Measurements from ENCODE around the gene PRKCE. TPM values are rescaled to one million over a fixed set of nuclear protein-coding genes. Genes with fewer than 3 reads are reported as not detected.
"Not testable (repeated sequence)": the region's sequence is repeated elsewhere in the genome, so short reads cannot be mapped to it uniquely, and the experiment has no call there.

The PRKCE gene
- total RNA-seq, 2 experiments from 2014 or later, result 17.0 to 42.1 TPM

GRCh38 chr2:45912109-45912508 is 260.6 kb downstream of the PRKCE start:
- CTCF ChIA-PET (ENCODE audit: unreplicated experiment), result no interaction called here
- no peaks in the 10 kb centered on the region for H4K20me1 ChIP-seq (ENCODE audit: insufficient read depth, low read length)
- POLR2A ChIA-PET, result interaction anchor here (1.0 kb wide), 1 partner anchor 72 kb away, joined by 4 read pairs; no protein-coding TSS in a partner anchor

GRCh38 chr2:45913539-45913938 is 262.1 kb downstream of the PRKCE start:
- no peak for DNase-seq (ENCODE audit: low spot score)
- POLR2A ChIA-PET, result no interaction called here
- intact Hi-C loops (cut with micrococcal nuclease; ENCODE audit: unreplicated experiment), result no loop called here
- no peak overlapping the region for H3K4me3 ChIP-seq (ENCODE audit: low read depth, low read length, poor library complexity, severe bottlenecking)
- H4K20me1 ChIP-seq (ENCODE audit: insufficient read depth, low read length), result no peaks in the 10 kb centered on the region
- no peaks in the 10 kb centered on the region for H3K79me2 ChIP-seq (ENCODE audit: insufficient read depth, low read depth, low read length)
- no peaks in the 10 kb centered on the region for H3K9me3 ChIP-seq (ENCODE audit: low read length)
- BruUV-seq (replicated peaks), result no TSS peak
- TF ChIP-seq, protein P1, sequence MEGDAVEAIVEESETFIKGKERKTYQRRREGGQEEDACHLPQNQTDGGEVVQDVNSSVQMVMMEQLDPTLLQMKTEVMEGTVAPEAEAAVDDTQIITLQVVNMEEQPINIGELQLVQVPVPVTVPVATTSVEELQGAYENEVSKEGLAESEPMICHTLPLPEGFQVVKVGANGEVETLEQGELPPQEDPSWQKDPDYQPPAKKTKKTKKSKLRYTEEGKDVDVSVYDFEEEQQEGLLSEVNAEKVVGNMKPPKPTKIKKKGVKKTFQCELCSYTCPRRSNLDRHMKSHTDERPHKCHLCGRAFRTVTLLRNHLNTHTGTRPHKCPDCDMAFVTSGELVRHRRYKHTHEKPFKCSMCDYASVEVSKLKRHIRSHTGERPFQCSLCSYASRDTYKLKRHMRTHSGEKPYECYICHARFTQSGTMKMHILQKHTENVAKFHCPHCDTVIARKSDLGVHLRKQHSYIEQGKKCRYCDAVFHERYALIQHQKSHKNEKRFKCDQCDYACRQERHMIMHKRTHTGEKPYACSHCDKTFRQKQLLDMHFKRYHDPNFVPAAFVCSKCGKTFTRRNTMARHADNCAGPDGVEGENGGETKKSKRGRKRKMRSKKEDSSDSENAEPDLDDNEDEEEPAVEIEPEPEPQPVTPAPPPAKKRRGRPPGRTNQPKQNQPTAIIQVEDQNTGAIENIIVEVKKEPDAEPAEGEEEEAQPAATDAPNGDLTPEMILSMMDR (conservative IDR thresholded peaks at IDR 0.05; ENCODE audit: low read length), result no peak
- no peak for TF ChIP-seq EZH2phosphoT487 (IDR thresholded peaks at IDR 0.05; ENCODE audit: borderline replicate concordance, low read depth, low read length)
- H3K27ac ChIP-seq (ENCODE audit: low read depth, low read length, poor library complexity, severe bottlenecking), result no peak overlapping the region
- peaks cover 12% of the 10 kb centered on the region for H3K4me1 ChIP-seq (ENCODE audit: insufficient read depth, low read length, poor library complexity, severe bottlenecking)
- no peaks in the 10 kb centered on the region for H3K9me2 ChIP-seq (ENCODE audit: insufficient read depth, low read length)
- no peaks in the 10 kb centered on the region for H3K36me3 ChIP-seq (ENCODE audit: insufficient read depth, low read length)
- CTCF ChIA-PET (ENCODE audit: unreplicated experiment), result no interaction called here
- H2AFZ ChIP-seq (ENCODE audit: low read length), result no peak overlapping the region
- H3K4me2 ChIP-seq (ENCODE audit: low read length), result no peak overlapping the region

More at GRCh38 chr2:45912109-45912508, 260.6 kb downstream of the PRKCE start:
- Histone ChIP-seq H3K4me2 (ENCODE audit: low read length) (no peak overlapping the region), H3K4me3 (ENCODE audit: low read depth, low read length, poor library complexity, severe bottlenecking) (no peak overlapping the region), H3K9me2 (ENCODE audit: insufficient read depth, low read length) (no peaks in the 10 kb centered on the region), H3K36me3 (ENCODE audit: insufficient read depth, low read length) (no peaks in the 10 kb centered on the region), H3K9me3 (ENCODE audit: low read length) (no peaks in the 10 kb centered on the region), H3K27ac (ENCODE audit: low read depth, low read length, poor library complexity, severe bottlenecking) (no peak overlapping the region), H2AFZ (ENCODE audit: low read length) (no peak overlapping the region), H3K79me2 (ENCODE audit: insufficient read depth, low read depth, low read length) (no peaks in the 10 kb centered on the region), H3K4me1 (ENCODE audit: insufficient read depth, low read length, poor library complexity, severe bottlenecking) (peaks cover 12% of the 10 kb centered on the region)
- intact Hi-C loops (cut with micrococcal nuclease; ENCODE audit: unreplicated experiment), result no loop called here
- TF ChIP-seq, protein P1 (conservative IDR thresholded peaks at IDR 0.05; ENCODE audit: low read length), result no peak
- no peak for TF ChIP-seq EZH2phosphoT487 (IDR thresholded peaks at IDR 0.05; ENCODE audit: borderline replicate concordance, low read depth, low read length)
- no peak for DNase-seq (ENCODE audit: low spot score)
- no TSS peak for BruUV-seq (replicated peaks)

DNA sequence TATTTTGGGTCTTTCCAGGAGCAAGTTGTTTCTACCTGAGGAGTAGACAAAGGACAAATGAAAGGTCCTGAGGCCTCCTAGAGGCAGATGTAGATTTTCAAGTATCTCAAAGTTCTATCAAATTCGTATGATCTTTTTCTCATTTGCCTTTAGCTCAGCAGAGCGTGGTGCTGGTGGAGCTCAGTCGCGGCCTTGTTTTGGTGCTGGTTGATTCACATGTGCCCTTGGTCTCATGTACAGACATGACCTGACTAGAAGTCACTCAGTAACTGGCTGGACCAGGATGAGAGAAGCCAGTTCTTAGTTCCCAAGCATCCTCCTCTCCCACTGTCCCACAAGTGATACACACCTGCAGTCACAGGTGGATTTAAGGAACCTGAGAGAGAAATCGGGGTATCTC is 264.0 kb downstream of the PRKCE start:
- TF ChIP-seq, protein P1 (conservative IDR thresholded peaks at IDR 0.05; ENCODE audit: low read length), result no peak
- no peak for TF ChIP-seq EZH2phosphoT487 (IDR thresholded peaks at IDR 0.05; ENCODE audit: borderline replicate concordance, low read depth, low read length)

DNA sequence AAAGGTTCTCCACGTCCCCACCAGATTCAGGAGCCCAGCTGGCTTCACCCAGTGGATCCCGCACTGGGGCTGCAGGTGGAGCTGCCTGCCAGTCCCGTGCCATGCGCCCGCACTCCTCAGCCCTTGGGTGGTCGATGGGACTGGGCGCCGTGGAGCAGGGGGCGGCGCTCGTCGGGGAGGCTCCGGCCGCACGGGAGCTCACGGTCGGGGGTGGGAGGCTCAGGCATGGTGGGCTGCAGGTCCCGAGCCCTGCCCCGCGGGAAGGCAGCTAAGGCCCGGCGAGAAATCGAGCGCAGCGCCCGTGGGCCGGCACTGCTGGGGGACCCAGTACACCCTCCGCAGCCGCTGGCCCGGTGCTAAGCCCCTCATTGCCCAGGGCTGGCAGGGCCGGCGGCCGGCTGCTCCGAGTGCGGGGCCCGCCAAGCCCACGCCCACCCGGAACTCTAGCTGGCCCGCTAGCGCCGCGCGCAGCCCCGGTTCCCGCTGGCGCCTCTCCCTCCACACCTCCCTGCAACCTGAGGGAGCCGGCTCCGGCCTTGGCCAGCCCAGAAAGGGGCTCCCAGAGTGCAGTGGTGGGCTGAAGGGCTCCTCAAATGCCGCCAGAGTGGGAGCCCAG is 266.2 kb downstream of the PRKCE start:
- H3K79me2 ChIP-seq (ENCODE audit: insufficient read depth, low read depth, low read length); DNase-seq (ENCODE audit: low spot score); CTCF ChIA-PET (ENCODE audit: unreplicated experiment); H2AFZ ChIP-seq (ENCODE audit: low read length); BruUV-seq (replicated peaks); H3K4me2 ChIP-seq (ENCODE audit: low read length); H3K9me3 ChIP-seq (ENCODE audit: low read length); intact Hi-C loops (cut with micrococcal nuclease; ENCODE audit: unreplicated experiment); H3K4me3 ChIP-seq (ENCODE audit: low read depth, low read length, poor library complexity, severe bottlenecking); H3K36me3 ChIP-seq (ENCODE audit: insufficient read depth, low read length); H3K9me2 ChIP-seq (ENCODE audit: insufficient read depth, low read length); H3K27ac ChIP-seq (ENCODE audit: low read depth, low read length, poor library complexity, severe bottlenecking); H4K20me1 ChIP-seq (ENCODE audit: insufficient read depth, low read length); POLR2A ChIA-PET; H3K4me1 ChIP-seq (ENCODE audit: insufficient read depth, low read length, poor library complexity, severe bottlenecking): not testable (repeated sequence)

More for the DNA sequence above, 264.0 kb downstream of the PRKCE start:
- no peak overlapping the region for H3K27ac ChIP-seq (ENCODE audit: low read depth, low read length, poor library complexity, severe bottlenecking)
- POLR2A ChIA-PET, result no interaction called here
- no peaks in the 10 kb centered on the region for H3K4me1 ChIP-seq (ENCODE audit: insufficient read depth, low read length, poor library complexity, severe bottlenecking)
- no peaks in the 10 kb centered on the region for H3K79me2 ChIP-seq (ENCODE audit: insufficient read depth, low read depth, low read length)
- no peak overlapping the region for H3K4me2 ChIP-seq (ENCODE audit: low read length)
- H3K4me3 ChIP-seq (ENCODE audit: low read depth, low read length, poor library complexity, severe bottlenecking), result no peak overlapping the region
- no peak overlapping the region for H2AFZ ChIP-seq (ENCODE audit: low read length)
- no peaks in the 10 kb centered on the region for H3K36me3 ChIP-seq (ENCODE audit: insufficient read depth, low read length)
- H4K20me1 ChIP-seq (ENCODE audit: insufficient read depth, low read length), result no peaks in the 10 kb centered on the region
- intact Hi-C loops (cut with micrococcal nuclease; ENCODE audit: unreplicated experiment), result no loop called here
- no peaks in the 10 kb centered on the region for H3K9me3 ChIP-seq (ENCODE audit: low read length)
- no peaks in the 10 kb centered on the region for H3K9me2 ChIP-seq (ENCODE audit: insufficient read depth, low read length)
- CTCF ChIA-PET (ENCODE audit: unreplicated experiment), result no interaction called here
- no peak for DNase-seq (ENCODE audit: low spot score)
- BruUV-seq (replicated peaks), result no TSS peak

Measured in OCI-LY7 (cell line).